Mononuclear cell (primary cell): Measurements from ENCODE around the gene GUCY1A1. TPM values are rescaled to one million over a fixed set of nuclear protein-coding genes. Genes with fewer than 3 reads are reported as not detected.

Source experiments
- H3K27me3 ChIP-seq: 2 replicates; pipeline ENCODE4 v1.6.0; 2011; ENCODE audit warnings: low read length, control low read depth; ENCODE audit not compliant: insufficient read depth
- H3K4me1 ChIP-seq: 2 replicates; pipeline ENCODE4 v1.5.1; 2011; ENCODE audit warnings: mild to moderate bottlenecking, low read length, control low read depth; ENCODE audit not compliant: insufficient read depth
- H3K4me3 ChIP-seq: 2 replicates; pipeline ENCODE4 v1.5.1; 2011; ENCODE audit warnings: mild to moderate bottlenecking, low read length, moderate library complexity
- H3K9me3 ChIP-seq: 2 replicates; pipeline ENCODE4 v1.5.1; 2011; ENCODE audit warnings: low read depth, mild to moderate bottlenecking, control low read depth, low read length
- total RNA-seq: library from RNA; depleted of rRNA; stranded (reverse); fragments of >200 nt; gene quantifications from one replicate; pipeline ENCODE4 v1.2.3, GENCODE V29; 2012

GUCY1A1 gene
- total RNA-seq, 1 donor = 6.4 TPM

- H3K9me3 ChIP-seq = no peaks in the 10 kb centered on the region
- no peak overlapping the region for H3K4me3 ChIP-seq
- H3K27me3 ChIP-seq = no peaks in the 10 kb centered on the region
- no peaks in the 10 kb centered on the region for H3K4me1 ChIP-seq
These were observed 56.3 kb downstream of the GUCY1A1 start for GRCh38 chr4:155722816-155723499.

DNA sequence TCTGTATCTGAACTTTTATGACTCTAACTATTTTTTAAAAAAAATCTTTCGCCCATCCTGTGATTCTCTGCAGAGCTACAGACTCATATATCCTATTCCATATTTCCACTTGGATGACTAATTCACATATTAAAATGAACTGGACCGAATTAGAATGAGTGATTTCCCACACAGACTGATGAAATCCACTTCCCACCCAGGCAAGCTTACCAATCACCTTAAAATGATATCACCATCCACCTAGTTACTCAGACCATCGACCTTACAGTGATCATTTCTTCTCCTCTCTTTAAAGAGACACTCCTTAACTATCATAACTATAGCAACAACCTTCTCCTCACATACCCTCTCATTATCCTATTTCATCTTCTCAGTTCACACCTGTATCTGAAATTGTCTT, 58.1 kb downstream of the GUCY1A1 start:
- Histone ChIP-seq H3K4me3 (no peak overlapping the region), H3K9me3 (no peaks in the 10 kb centered on the region), H3K27me3 (no peaks in the 10 kb centered on the region), H3K4me1 (no peaks in the 10 kb centered on the region)

DNA sequence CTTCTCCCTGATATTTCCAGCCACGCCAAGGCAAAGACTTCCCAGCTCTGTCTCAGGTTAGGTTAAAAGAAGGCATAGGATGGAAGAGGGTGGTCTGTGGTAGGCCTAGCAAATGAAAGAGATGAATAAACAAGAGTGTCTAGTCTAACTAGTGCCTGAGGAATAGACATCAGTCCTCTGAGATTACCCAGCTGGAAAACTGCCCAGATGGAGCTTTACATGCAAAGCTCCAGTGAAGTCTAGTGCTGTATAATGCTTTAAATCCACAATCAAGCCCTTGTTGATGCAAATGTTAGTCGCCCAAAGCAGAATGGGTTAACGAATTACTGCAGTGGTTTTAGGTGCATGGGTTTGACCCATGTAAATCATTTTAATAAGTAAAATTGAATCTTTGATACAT, 67.4 kb downstream of the GUCY1A1 start:
- Histone ChIP-seq H3K4me3 (no peak overlapping the region), H3K4me1 (no peaks in the 10 kb centered on the region), H3K27me3 (no peaks in the 10 kb centered on the region), H3K9me3 (no peaks in the 10 kb centered on the region)

GRCh38 chr4:155734951-155735350, 68.3 kb downstream of the GUCY1A1 start:
- no peaks in the 10 kb centered on the region for H3K4me1 ChIP-seq
- no peaks in the 10 kb centered on the region for H3K27me3 ChIP-seq
- no peaks in the 10 kb centered on the region for H3K9me3 ChIP-seq
- H3K4me3 ChIP-seq = no peak overlapping the region

GRCh38 chr4:155735496-155735895, 68.8 kb downstream of the GUCY1A1 start:
- Histone ChIP-seq H3K4me1 (no peaks in the 10 kb centered on the region), H3K9me3 (no peaks in the 10 kb centered on the region), H3K4me3 (no peak overlapping the region), H3K27me3 (no peaks in the 10 kb centered on the region)

DNA sequence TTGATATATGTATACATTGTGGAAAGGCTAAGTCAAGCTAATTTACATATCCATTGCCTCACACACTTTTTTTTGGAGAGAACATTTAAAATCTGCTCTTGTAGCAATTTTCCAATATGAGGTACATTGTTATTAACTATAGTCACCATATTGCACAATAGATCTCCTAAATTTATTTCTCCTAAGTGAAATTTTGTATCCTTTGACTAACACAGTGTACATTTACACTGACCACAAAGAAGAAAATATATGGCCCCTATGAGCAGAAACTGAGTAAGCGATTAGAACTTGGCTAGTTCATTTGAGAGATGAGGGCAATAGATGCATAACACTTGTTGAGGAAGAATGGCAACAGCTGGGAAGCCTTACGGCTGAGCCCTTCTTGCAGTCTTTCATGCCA, 71.9 kb downstream of the GUCY1A1 start:
- H3K4me1 ChIP-seq = no peaks in the 10 kb centered on the region
- no peaks in the 10 kb centered on the region for H3K9me3 ChIP-seq
- no peaks in the 10 kb centered on the region for H3K27me3 ChIP-seq
- H3K4me3 ChIP-seq = no peak overlapping the region

- Histone ChIP-seq H3K27me3 (no peaks in the 10 kb centered on the region), H3K9me3 (no peaks in the 10 kb centered on the region), H3K4me1 (no peaks in the 10 kb centered on the region), H3K4me3 (no peak overlapping the region)
These were observed 74.9 kb downstream of the GUCY1A1 start for GRCh38 chr4:155741546-155741945.

DNA sequence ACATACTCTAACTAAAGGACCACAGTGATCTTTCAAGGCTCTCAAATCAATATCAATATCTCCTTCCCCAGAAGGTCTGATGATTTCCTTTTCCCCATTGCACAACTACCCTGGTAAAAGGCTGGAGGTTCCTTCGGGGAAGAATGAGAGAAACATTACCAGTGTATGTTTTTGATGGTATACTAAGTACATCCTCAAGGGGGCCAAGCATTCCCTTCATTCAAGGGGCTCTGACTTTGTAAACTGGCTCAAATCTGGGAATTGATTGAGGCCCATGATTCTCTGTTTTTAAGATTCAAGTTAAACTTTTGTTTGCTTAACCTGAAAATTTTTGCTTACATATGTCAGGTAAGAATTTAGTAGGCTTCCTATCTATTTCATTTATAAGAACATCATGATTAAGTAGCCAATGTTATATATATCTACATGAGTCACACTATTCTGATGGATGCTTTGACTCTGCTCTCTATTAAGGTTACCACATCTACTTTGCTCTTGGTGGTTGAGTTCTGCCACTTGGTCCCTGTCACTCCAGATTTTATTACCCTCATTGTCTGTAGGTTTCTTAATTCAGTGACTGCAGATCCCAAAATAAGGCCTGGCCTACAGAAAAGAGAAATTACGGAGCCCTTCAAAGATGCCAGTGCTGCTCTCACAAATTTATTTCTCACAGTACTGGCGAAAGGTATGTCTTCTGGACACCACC, 75.8 kb downstream of the GUCY1A1 start:
- Histone ChIP-seq H3K4me1 (no peaks in the 10 kb centered on the region), H3K27me3 (no peaks in the 10 kb centered on the region), H3K9me3 (no peaks in the 10 kb centered on the region), H3K4me3 (no peak overlapping the region)

- no peaks in the 10 kb centered on the region for H3K4me1 ChIP-seq
- no peaks in the 10 kb centered on the region for H3K9me3 ChIP-seq
- no peaks in the 10 kb centered on the region for H3K27me3 ChIP-seq
- no peak overlapping the region for H3K4me3 ChIP-seq
These were observed 79.3 kb downstream of the GUCY1A1 start for GRCh38 chr4:155745984-155746383.

GRCh38 chr4:155748039-155748438, 81.4 kb downstream of the GUCY1A1 start:
- Histone ChIP-seq H3K4me1 (no peaks in the 10 kb centered on the region), H3K4me3 (no peak overlapping the region)

GRCh38 chr4:155749041-155749440, 82.4 kb downstream of the GUCY1A1 start:
- H3K4me1 ChIP-seq = no peaks in the 10 kb centered on the region
- H3K27me3 ChIP-seq = no peaks in the 10 kb centered on the region
- H3K9me3 ChIP-seq = no peaks in the 10 kb centered on the region
- no peak overlapping the region for H3K4me3 ChIP-seq

More at GRCh38 chr4:155748039-155748438, 81.4 kb downstream of the GUCY1A1 start:
- Histone ChIP-seq H3K9me3 (no peaks in the 10 kb centered on the region), H3K27me3 (no peaks in the 10 kb centered on the region)

GRCh38 chr4:155751569-155751968, 84.9 kb downstream of the GUCY1A1 start:
- no peak overlapping the region for H3K4me3 ChIP-seq
- H3K9me3 ChIP-seq = no peaks in the 10 kb centered on the region
- no peaks in the 10 kb centered on the region for H3K27me3 ChIP-seq
- H3K4me1 ChIP-seq = no peaks in the 10 kb centered on the region

DNA sequence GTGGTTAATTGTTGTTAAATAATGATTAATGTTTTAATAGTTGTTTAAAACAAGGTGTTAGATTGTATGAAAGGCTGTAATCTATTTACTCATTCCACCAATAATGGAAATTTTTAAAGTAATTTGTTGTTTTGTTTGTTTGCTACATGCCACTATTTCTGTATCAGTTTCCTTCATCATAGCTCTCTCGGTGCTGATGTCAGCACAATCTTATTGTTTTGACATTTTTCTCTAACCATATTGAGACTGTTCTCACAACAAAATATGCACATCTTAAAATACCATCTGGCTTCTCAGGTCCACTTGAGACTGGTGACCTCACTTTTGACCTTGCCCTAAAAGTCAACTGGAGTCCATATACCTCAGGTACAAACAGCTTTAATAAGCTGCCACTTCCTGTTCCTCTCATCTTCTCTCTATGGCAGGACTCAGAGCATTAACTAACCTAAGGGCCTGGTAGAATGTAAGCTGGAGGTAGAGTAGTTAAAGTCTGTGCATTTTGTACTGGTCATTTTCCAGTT, 91.2 kb downstream of the GUCY1A1 start:
- no peak overlapping the region for H3K4me3 ChIP-seq
- peaks cover 2% of the 10 kb centered on the region for H3K27me3 ChIP-seq
- peaks cover 18% of the 10 kb centered on the region for H3K4me1 ChIP-seq
- no peaks in the 10 kb centered on the region for H3K9me3 ChIP-seq

DNA sequence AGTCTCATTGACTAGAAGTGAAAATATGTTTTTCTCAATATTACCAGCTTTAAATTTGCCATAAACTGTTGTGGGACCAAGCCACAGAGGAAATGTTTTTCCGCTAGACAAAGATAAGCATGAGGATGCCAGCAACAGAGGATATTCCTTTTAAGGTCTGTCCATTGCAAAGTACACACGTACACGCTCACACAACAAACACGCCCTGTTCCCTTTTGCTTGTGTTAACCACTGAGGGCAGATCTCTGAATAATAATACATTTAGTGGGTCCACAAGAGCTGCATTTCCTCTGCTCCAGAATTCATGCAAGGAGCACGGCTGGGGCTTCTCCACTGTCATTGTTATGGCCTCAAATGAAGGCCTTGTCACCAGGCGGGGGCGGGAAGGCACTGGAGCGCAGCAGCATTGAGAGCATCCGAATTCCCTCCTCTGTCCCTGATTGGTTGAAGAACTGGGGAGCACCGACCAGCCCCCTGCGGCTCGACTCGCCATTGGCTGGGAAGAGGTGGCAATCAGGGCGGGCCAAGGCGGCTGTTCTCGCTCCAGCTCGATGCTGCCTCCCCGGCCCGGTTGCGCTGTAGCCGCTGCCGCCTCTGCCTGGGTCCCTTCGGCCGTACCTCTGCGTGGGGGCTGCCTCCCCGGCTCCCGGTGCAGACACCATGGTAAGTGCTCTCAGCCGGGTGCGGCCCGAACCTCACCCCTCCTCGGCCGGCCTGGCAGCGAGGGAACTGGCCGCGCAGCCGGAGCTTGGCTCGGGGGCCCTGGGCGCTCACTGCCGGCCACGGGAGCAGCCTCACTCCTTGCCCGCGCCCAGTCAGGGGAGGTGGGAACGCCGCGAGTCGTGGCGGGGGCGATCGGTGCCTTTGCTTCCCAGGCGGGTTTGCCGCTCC, 92.1 kb downstream of the GUCY1A1 start, which contains the start of gene GUCY1B1:
GUCY1B1 (plus strand) TSS at position 541 of the 891 bp plus-strand sequence; CDS start at position 661, 120 bp downstream.
- peak within 1 kb of the TSS; percentile 39 for H3K4me3 ChIP-seq

More for the DNA sequence above, 92.1 kb downstream of the GUCY1A1 start, which contains the start of gene GUCY1B1:
- H3K27me3 ChIP-seq = peaks cover 2% of the 10 kb centered on the region
- H3K4me1 ChIP-seq = peaks cover 18% of the 10 kb centered on the region
- no peaks in the 10 kb centered on the region for H3K9me3 ChIP-seq
